Heart right ventricle (tissue), 16 donors: ENCODE data around the gene NCMAP. TPM values are rescaled to one million over a fixed set of nuclear protein-coding genes. Genes with fewer than 3 reads are reported as not detected.

Source experiments
- ATAC-seq, 8 donors: fragments of 200-7000 bp; cut with Tn5 transposase; one replicate each; pipeline ENCODE4 v1.9.1; 2020; ENCODE audit warnings: mild to moderate bottlenecking in 8 of 8, moderate library complexity in 8 of 8, moderate number of reproducible peaks in 1 of 8
- DNase-seq, 2 donors: peaks; one replicate each; pipeline ENCODE4 v3.0.0-alpha.2; 2020
- H3K27ac ChIP-seq, 10 donors: fragments of 200-600 bp; sonication (generic) in 2 of 10; one replicate each; pipeline versions ENCODE4 v1.5.0 to v1.8.0; 2020 to 2022; ENCODE audit warnings: mild to moderate bottlenecking in 3 of 10
- H3K27me3 ChIP-seq, 7 donors: fragments of 200-600 bp; one replicate each; pipeline ENCODE4 v1.8.0; 2021 to 2022; ENCODE audit warnings: mild to moderate bottlenecking in 2 of 7
- H3K36me3 ChIP-seq, 9 donors: fragments of 200-600 bp; sonication (generic) in 1 of 9; one replicate each; pipeline versions ENCODE4 v1.5.0 to v1.8.0; 2020 to 2022; ENCODE audit warnings: mild to moderate bottlenecking in 2 of 9
- H3K4me1 ChIP-seq, 9 donors: fragments of 200-600 bp; sonication (generic) in 1 of 9; one replicate each; pipeline versions ENCODE4 v1.5.0 to v1.8.0; 2020 to 2022; ENCODE audit warnings: mild to moderate bottlenecking in 4 of 9
- H3K4me3 ChIP-seq, 10 donors: fragments of 200-600 bp; sonication (generic) in 2 of 10; one replicate each; pipeline versions ENCODE4 v1.5.0 to v1.8.0; 2020 to 2022; ENCODE audit warnings: mild to moderate bottlenecking in 7 of 10, moderate library complexity in 2 of 10
- H3K9me3 ChIP-seq, 11 donors: fragments of 200-600 bp in 10 of 11; sonication (generic) in 2 of 11; one replicate each; pipeline versions ENCODE4 v1.5.0 to v1.8.0; 2013 to 2022; ENCODE audit warnings: mild to moderate bottlenecking in 2 of 11, control low read depth in 1 of 11, moderate library complexity in 1 of 11
- WGBS, 2 donors: extraction: QIAGEN DNeasy Blood & Tissue Kit; methylation state at CpG; one replicate each; pipeline ENCODE4 v1.1.7; 2013; ENCODE audit warnings: inconsistent platforms in 1 of 2; 5-methylcytosine and 5-hydroxymethylcytosine counted together
- intact Hi-C, 10 donors: fragments of 100-400 bp; cut with DNase I; formaldehyde crosslinking; loops; one replicate each; pipeline versions ENCODE4 v1.11.1 to v1.14.2; 2022
- polyA plus RNA-seq, 2 donors: library from polyadenylated mRNA; stranded (reverse); fragments of 200-250 nt; gene quantifications; one replicate each; pipeline ENCODE4 v1.2.3, GENCODE V29; 2013
- total RNA-seq, 10 donors: library from RNA; stranded (reverse); fragmentation: NEBNext Ultra II Directional in 3 of 10; extraction: Animal tissue kit (Norgen Biotek cat#: 25700) in 3 of 10; gene quantifications; one replicate each; pipeline versions ENCODE4 v1.2.1 to v1.2.4, GENCODE V29; 2021 to 2023
- TF ChIP-seq, protein P1 (sequence below), 9 donors: fragments of 200-600 bp; sonication (generic) in 2 of 9; IDR thresholded peaks; one replicate each; pipeline versions ENCODE4 v1.5.0 to v1.8.0; 2021 to 2022; ENCODE audit warnings: antibody characterized with exemption in 9 of 9, mild to moderate bottlenecking in 5 of 9, moderate library complexity in 1 of 9
- donor health status: Arrhythmogenic right ventricular cardiomyopathy.
- donor health status: ischemic (EF 13 %, LVEDD 7.1; RV severe dilation, severe dysfunction).
- donor health status: healthy with polysubstance abuse.
- donor health status: DM: no; HTN: yes; CAD: no.
- donor health status: DM: no; HTN: no; CAD: no.
- donor health status: ischemic (EF 25% LVEDD 6.9; RV normal size, moderate dysfunction).
- donor health status: ischemic (EF 25% LVEDD 5.7; RV mildly dilated, moderate dysfunction).
- donor health status: healthy.
- donor health status: DM: yes; HTN: yes; CAD: no.
- donor health status: Ischemic cardiomyopathy.
- donor health status: ischemic (EF 35%, LVEDD 5.7; RV mildly dilated, moderate dysfunction).
- donor health status: nonischemic (EF 11% LVEDD 7.7; RV severe dilation, severe dysfunction).
- donor health status: DM: yes; HTN: yes; CAD: no.
- donor health status: PGD.
- donor health status: ischemic (EF 29% LVEDD 5.4; RV normal size, mild dysfunction).
- donor health status: nonischemic (EF 23%, LVEDD 6.1; RV moderate dilation, normal function).

Gene NCMAP
- total and polyA plus RNA-seq, 12 donors, result 0.01 to 0.36 (median 0.10) TPM; not detected in 2

DNA sequence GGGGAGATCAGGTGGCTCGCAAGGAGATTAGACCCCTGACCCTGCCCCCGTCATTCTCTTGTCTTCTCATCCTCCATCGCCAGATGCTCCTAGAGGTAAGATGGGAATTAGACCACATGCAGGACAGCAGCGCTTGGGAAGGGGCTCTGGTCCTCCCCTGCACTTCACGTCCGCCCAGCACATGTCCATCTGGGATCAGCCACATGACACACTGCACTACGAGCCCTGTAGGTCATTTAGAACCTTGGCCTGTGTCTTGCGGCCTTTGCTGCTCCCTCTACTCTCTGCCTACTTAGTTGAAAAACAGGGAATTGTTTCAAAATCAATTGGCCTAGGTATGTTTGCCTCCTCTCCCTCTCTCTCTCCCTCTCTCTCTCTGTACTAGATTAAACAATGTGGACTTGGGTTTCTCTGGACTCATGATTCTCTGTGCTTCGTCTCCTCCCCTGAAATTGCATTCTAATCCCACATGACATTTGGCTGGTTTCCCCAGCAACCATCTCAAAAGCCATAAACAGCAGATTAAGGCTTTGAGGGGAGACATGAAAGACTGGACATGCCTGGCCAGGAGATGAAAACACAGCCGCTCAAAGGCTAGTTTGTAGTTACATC, 3.8 kb upstream of the NCMAP start:
- 61 to 66% methylated on average over 10 of the region's 10 CpGs for WGBS, 2 donors
- H3K27me3 ChIP-seq, result peaks cover 0 to 59% (median 40%) of the 10 kb centered on the region in 7 donors
- TF ChIP-seq, protein P1, sequence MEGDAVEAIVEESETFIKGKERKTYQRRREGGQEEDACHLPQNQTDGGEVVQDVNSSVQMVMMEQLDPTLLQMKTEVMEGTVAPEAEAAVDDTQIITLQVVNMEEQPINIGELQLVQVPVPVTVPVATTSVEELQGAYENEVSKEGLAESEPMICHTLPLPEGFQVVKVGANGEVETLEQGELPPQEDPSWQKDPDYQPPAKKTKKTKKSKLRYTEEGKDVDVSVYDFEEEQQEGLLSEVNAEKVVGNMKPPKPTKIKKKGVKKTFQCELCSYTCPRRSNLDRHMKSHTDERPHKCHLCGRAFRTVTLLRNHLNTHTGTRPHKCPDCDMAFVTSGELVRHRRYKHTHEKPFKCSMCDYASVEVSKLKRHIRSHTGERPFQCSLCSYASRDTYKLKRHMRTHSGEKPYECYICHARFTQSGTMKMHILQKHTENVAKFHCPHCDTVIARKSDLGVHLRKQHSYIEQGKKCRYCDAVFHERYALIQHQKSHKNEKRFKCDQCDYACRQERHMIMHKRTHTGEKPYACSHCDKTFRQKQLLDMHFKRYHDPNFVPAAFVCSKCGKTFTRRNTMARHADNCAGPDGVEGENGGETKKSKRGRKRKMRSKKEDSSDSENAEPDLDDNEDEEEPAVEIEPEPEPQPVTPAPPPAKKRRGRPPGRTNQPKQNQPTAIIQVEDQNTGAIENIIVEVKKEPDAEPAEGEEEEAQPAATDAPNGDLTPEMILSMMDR (IDR thresholded peaks at IDR 0.05), result no peak

DNA sequence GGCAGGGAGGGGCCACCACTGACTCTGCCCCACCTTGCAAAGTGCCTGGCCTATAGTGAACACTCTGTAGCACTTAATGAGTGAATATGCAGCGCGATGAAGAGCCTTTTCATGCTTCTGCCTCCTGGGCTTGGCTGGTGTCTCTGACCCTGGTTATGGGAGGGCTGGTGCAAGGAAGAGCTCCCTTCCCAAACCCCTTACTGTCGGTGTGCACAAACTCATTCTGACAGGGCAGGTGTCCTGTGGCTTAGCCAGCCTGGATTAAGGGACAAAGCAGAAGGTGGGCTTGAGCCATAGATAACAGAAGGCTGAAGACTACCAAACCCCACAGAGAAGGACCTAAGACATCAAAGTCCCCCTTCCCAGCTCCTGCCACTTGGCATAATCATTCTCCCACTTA, 2.0 kb upstream of the NCMAP start:
- no peak for ATAC-seq
- no peaks in the 10 kb centered on the region for H3K9me3 ChIP-seq
- H3K4me1 ChIP-seq, result peaks cover 0 to 11% (median 0%) of the 10 kb centered on the region in 9 donors
- 88 to 91% methylated on average over 3 of the region's 3 CpGs for WGBS, 2 donors
- DNase-seq, result no peak
- H3K4me3 ChIP-seq, result no peak overlapping the region
- TF ChIP-seq, protein P1 (IDR thresholded peaks at IDR 0.05), result no peak
- H3K27ac ChIP-seq, result no peak overlapping the region
- no peaks in the 10 kb centered on the region for H3K36me3 ChIP-seq
- intact Hi-C loops, result loop anchor here in 1 of 10 donors (10.0 kb wide), 1 partner anchor 71 kb away; no protein-coding TSS in a partner anchor
- H3K27me3 ChIP-seq, result peaks cover 0 to 72% (median 44%) of the 10 kb centered on the region in 7 donors

More for the DNA sequence above, 3.8 kb upstream of the NCMAP start:
- no peak for DNase-seq
- Histone ChIP-seq H3K4me3 (no peak overlapping the region), H3K27ac (no peak overlapping the region), H3K36me3 (no peaks in the 10 kb centered on the region), H3K4me1 (peaks cover 0 to 10% (median 0%) of the 10 kb centered on the region in 9 donors), H3K9me3 (no peaks in the 10 kb centered on the region)
- intact Hi-C loops, result loop anchor here in 1 of 10 donors (10.0 kb wide), 1 partner anchor 73 kb away; no protein-coding TSS in a partner anchor
- ATAC-seq, result no peak

- H3K9me3 ChIP-seq, result no peaks in the 10 kb centered on the region
- peaks cover 0 to 17% (median 6%) of the 10 kb centered on the region in 9 donors for H3K4me1 ChIP-seq
- intact Hi-C loops, result loop anchor here in 1 of 10 donors (10.0 kb wide), 1 partner anchor 70 kb away; no protein-coding TSS in a partner anchor
- DNase-seq, result no peak
- H3K27me3 ChIP-seq, result peaks cover 0 to 66% (median 42%) of the 10 kb centered on the region in 7 donors
- H3K36me3 ChIP-seq, result no peaks in the 10 kb centered on the region
- no peak for ATAC-seq
- H3K4me3 ChIP-seq, result no peak overlapping the region
- WGBS, 2 donors, result 98% methylated on average over 4 of the region's 4 CpGs
- H3K27ac ChIP-seq, result no peak overlapping the region
- TF ChIP-seq, protein P1 (IDR thresholded peaks at IDR 0.05), result no peak
Observed at GRCh38 chr1:24554714-24555113, 1.2 kb upstream of the NCMAP start.

- Histone ChIP-seq H3K4me3 (peak overlapping the region in 8 of 10 donors; percentile 3 to 35 (median 27)), H3K4me1 (peaks cover 0 to 17% (median 6%) of the 10 kb centered on the region in 9 donors), H3K9me3 (no peaks in the 10 kb centered on the region), H3K27ac (no peak overlapping the region), H3K27me3 (peaks cover 0 to 58% (median 39%) of the 10 kb centered on the region in 7 donors), H3K36me3 (no peaks in the 10 kb centered on the region)
- intact Hi-C loops, result loop anchor here in 1 of 10 donors (10.0 kb wide), 1 partner anchor 68 kb away; no protein-coding TSS in a partner anchor
- TF ChIP-seq, protein P1 (IDR thresholded peaks at IDR 0.05), result no peak
- ATAC-seq, result no peak
- no peak for DNase-seq
- WGBS, 2 donors, result 45 to 59% methylated on average over 19 of the region's 19 CpGs
Observed at GRCh38 chr1:24556414-24556795, 518 bp downstream of the NCMAP start.
